H1 (cell line): ENCODE measurements around the gene SLC3A2. TPM values are rescaled to one million over a fixed set of nuclear protein-coding genes. Genes with fewer than 3 reads are reported as not detected.

ENCODE experiments used
- CTCF ChIA-PET: fragments of 300-600 bp; sonication (Branson Sonifier 250); formaldehyde crosslinking; loops from one replicate; lab custom pipeline; 2021; ENCODE audit not compliant: partially characterized antibody; lab: Charles Lee
- POLR2A ChIA-PET: fragments of 300-600 bp; sonication (Branson Sonifier 250); formaldehyde crosslinking; loops from one replicate; lab custom pipeline; 2021; ENCODE audit warnings: inconsistent platforms; ENCODE audit not compliant: partially characterized antibody; lab: Charles Lee
- DNase-seq, 2 experiments: peaks; one replicate each; pipeline versions ENCODE4 v3.0.0 to v3.0.0-alpha.2; 2010 to 2022; ENCODE audit warnings: low spot score in 2 of 2, low read depth in 1 of 2, mixed read lengths in 1 of 2
- FAIRE-seq: peaks from 2 replicates; lab custom pipeline; 2011; peaks lifted over from hg19 to GRCh38; lab: Jason Lieb, UNC
- H2AFZ ChIP-seq: 2 replicates; pipeline ENCODE4 v1.8.1; 2012; ENCODE audit warnings: low read length, inconsistent platforms
- H2AK5ac ChIP-seq: 2 replicates; pipeline ENCODE4 v1.6.1; 2013; ENCODE audit warnings: low read depth, low read length
- H2BK120ac ChIP-seq: replicated peaks from 2 replicates; pipeline ENCODE3; 2013; ENCODE audit warnings: low read depth, low read length, inconsistent platforms
- H2BK12ac ChIP-seq: 2 replicates; pipeline ENCODE4 v1.6.1; 2013; ENCODE audit warnings: low read depth, low read length
- H2BK15ac ChIP-seq: 2 replicates; pipeline ENCODE4 v1.6.1; 2013; ENCODE audit warnings: low read length
- H2BK20ac ChIP-seq: 2 replicates; pipeline ENCODE4 v1.6.1; 2013; ENCODE audit warnings: low read length
- H2BK5ac ChIP-seq: 2 replicates; pipeline ENCODE4 v1.6.1; 2013; ENCODE audit warnings: low read depth, low read length
- H3K14ac ChIP-seq: 2 replicates; pipeline ENCODE4 v1.6.1; 2013; ENCODE audit warnings: inconsistent platforms; ENCODE audit not compliant: insufficient read length
- H3K18ac ChIP-seq: 2 replicates; pipeline ENCODE4 v1.6.1; 2013; ENCODE audit warnings: low read length; ENCODE audit errors: extremely low read depth
- H3K23ac ChIP-seq: 2 replicates; pipeline ENCODE4 v1.6.1; 2013; ENCODE audit warnings: inconsistent platforms; ENCODE audit not compliant: insufficient read length
- H3K23me2 ChIP-seq: 2 replicates; pipeline ENCODE4 v1.6.1; 2013; ENCODE audit warnings: low read depth, low read length
- H3K27ac ChIP-seq: 2 replicates; pipeline ENCODE4 v1.6.1; 2011; ENCODE audit warnings: low read depth, low read length, inconsistent platforms
- H3K27me3 ChIP-seq, 4 experiments: replicated peaks in 1 of 4; 1 replicate in 1 of 4; 2 replicates in 3 of 4; pipeline versions ENCODE4 v1.6.1 to v1.8.1; 2011 to 2013; ENCODE audit warnings: low read length in 3 of 4, mild to moderate bottlenecking in 3 of 4, inconsistent platforms in 2 of 4, mixed read lengths in 2 of 4, moderate library complexity in 1 of 4; ENCODE audit not compliant: control insufficient read depth in 3 of 4, insufficient read depth in 3 of 4; ENCODE audit errors: extremely low read depth in 1 of 4
- H3K36me3 ChIP-seq, 4 experiments: 2 replicates each; pipeline versions ENCODE4 v1.6.1 to v1.8.1; 2011 to 2013; ENCODE audit warnings: mild to moderate bottlenecking in 4 of 4, low read length in 3 of 4, moderate library complexity in 2 of 4, control low read depth in 1 of 4, inconsistent platforms in 1 of 4; ENCODE audit not compliant: insufficient read depth in 4 of 4, control insufficient read depth in 2 of 4
- H3K4ac ChIP-seq: replicated peaks from 2 replicates; pipeline ENCODE3; 2013; ENCODE audit warnings: low read length, low read depth, mixed read lengths, inconsistent platforms; ENCODE audit not compliant: insufficient read length
- H3K4me1 ChIP-seq, 4 experiments: replicated peaks in 1 of 4; 1 replicate in 1 of 4; 2 replicates in 3 of 4; pipeline versions ENCODE4 v1.6.1 to v1.8.1; 2011 to 2013; ENCODE audit warnings: low read length in 3 of 4, inconsistent platforms in 2 of 4, mixed read lengths in 1 of 4; ENCODE audit not compliant: insufficient read depth in 4 of 4, control insufficient read depth in 3 of 4
- H3K4me2 ChIP-seq, 2 experiments: 2 replicates each; pipeline versions ENCODE4 v1.6.1 to v1.8.1; 2011 to 2013; ENCODE audit warnings: low read depth in 2 of 2, low read length in 2 of 2, control low read depth in 1 of 2, inconsistent platforms in 1 of 2, mild to moderate bottlenecking in 1 of 2; ENCODE audit not compliant: insufficient read depth in 1 of 2
- H3K4me3 ChIP-seq, 4 experiments: fragments of 200-600, 300-600 bp in 1 of 4; sonication (generic), shearing (Covaris generic), sonication (Bioruptor Twin) in 1 of 4; 2 replicates each; pipeline versions ENCODE4 v1.5.1 to v1.8.1; 2011 to 2016; ENCODE audit warnings: low read length in 4 of 4, low read depth in 3 of 4, control low read depth in 2 of 4, inconsistent platforms in 2 of 4, mild to moderate bottlenecking in 2 of 4, mixed read lengths in 1 of 4, moderate library complexity in 1 of 4; ENCODE audit not compliant: insufficient read depth in 2 of 4; ENCODE audit errors: extremely low read depth in 1 of 4
- H3K56ac ChIP-seq: replicated peaks from 2 replicates; pipeline ENCODE3; 2013; ENCODE audit warnings: low read depth, mild to moderate bottlenecking, mixed read lengths, low read length, inconsistent platforms; ENCODE audit not compliant: insufficient read length
- H3K79me1 ChIP-seq: 2 replicates; pipeline ENCODE4 v1.6.1; 2013; ENCODE audit warnings: low read depth, low read length, control low read depth
- H3K79me2 ChIP-seq, 2 experiments: 2 replicates each; pipeline versions ENCODE4 v1.6.1 to v1.8.1; 2012 to 2013; ENCODE audit warnings: low read length in 2 of 2, mild to moderate bottlenecking in 2 of 2, inconsistent platforms in 1 of 2; ENCODE audit not compliant: insufficient read depth in 2 of 2, control insufficient read depth in 1 of 2
- H3K9ac ChIP-seq, 4 experiments: replicated peaks in 1 of 4; 1 replicate in 1 of 4; 2 replicates in 3 of 4; pipeline versions ENCODE4 v1.6.1 to v1.8.1; 2011 to 2013; ENCODE audit warnings: low read depth in 3 of 4, low read length in 3 of 4, control low read depth in 2 of 4, mild to moderate bottlenecking in 2 of 4, moderate library complexity in 2 of 4, inconsistent platforms in 1 of 4; ENCODE audit errors: extremely low read depth in 1 of 4
- H3K9me3 ChIP-seq, 2 experiments: 2 replicates each; pipeline versions ENCODE4 v1.6.1 to v1.8.1; 2012 to 2013; ENCODE audit warnings: mild to moderate bottlenecking in 2 of 2, moderate library complexity in 2 of 2, control low read depth in 1 of 2, inconsistent platforms in 1 of 2, low read depth in 1 of 2, low read length in 1 of 2, mixed read lengths in 1 of 2; ENCODE audit not compliant: insufficient read depth in 2 of 2
- H4K20me1 ChIP-seq, 2 experiments: replicated peaks in 1 of 2; 2 replicates each; pipeline versions ENCODE3 to v1.8.1; 2011 to 2013; ENCODE audit warnings: inconsistent platforms in 2 of 2, low read length in 2 of 2, mild to moderate bottlenecking in 1 of 2; ENCODE audit not compliant: insufficient read depth in 2 of 2, control insufficient read depth in 1 of 2
- H4K5ac ChIP-seq: 2 replicates; pipeline ENCODE4 v1.6.1; 2013; ENCODE audit warnings: low read length, low read depth, mixed read lengths, inconsistent platforms; ENCODE audit not compliant: insufficient read length
- H4K8ac ChIP-seq: 2 replicates; pipeline ENCODE4 v1.8.0; 2013; ENCODE audit warnings: mild to moderate bottlenecking, moderate library complexity, low read length, inconsistent platforms; ENCODE audit not compliant: insufficient read depth; ENCODE audit errors: extremely low read depth
- H4K91ac ChIP-seq: replicated peaks from 2 replicates; pipeline ENCODE3; 2013; ENCODE audit warnings: low read length, mixed read lengths, inconsistent platforms; ENCODE audit not compliant: insufficient read length
- ASH2L ChIP-seq: fragments of 200-600, 300-600 bp; sonication (generic); IDR thresholded peaks from one replicate; pipeline ENCODE4 v1.7.1; 2017; ENCODE audit warnings: low read length
- BRCA1 ChIP-seq: IDR thresholded peaks from 2 replicates; pipeline ENCODE4 v1.6.1; 2012; ENCODE audit warnings: low read depth, low read length, improper control_type of control experiment
- CREB1 ChIP-seq: IDR thresholded peaks from 2 replicates; pipeline ENCODE4 v1.6.1; 2012; ENCODE audit warnings: inconsistent platforms
- EZH2 ChIP-seq: fragments of 200-600 bp; sonication (generic); IDR thresholded peaks from 2 replicates; pipeline ENCODE4 v1.7.1; 2012; ENCODE audit warnings: low read depth, mild to moderate bottlenecking, moderate library complexity, low read length, inconsistent platforms; ENCODE audit not compliant: severe bottlenecking
- HDAC2 ChIP-seq, 2 experiments: fragments of 300-600 bp in 1 of 2; sonication (generic) in 1 of 2; IDR thresholded peaks; 2 replicates each; pipeline ENCODE4 v1.6.1; 2011 to 2012; ENCODE audit warnings: low read depth in 2 of 2, low read length in 2 of 2, mild to moderate bottlenecking in 2 of 2, moderate library complexity in 2 of 2, borderline replicate concordance in 1 of 2, inconsistent platforms in 1 of 2
- KDM1A ChIP-seq: fragments of 200-600, 300-600 bp; sonication (generic); IDR thresholded peaks from 2 replicates; pipeline ENCODE4 v1.7.1; 2016; ENCODE audit warnings: mild to moderate bottlenecking, low read length, borderline replicate concordance
- KDM5A ChIP-seq: fragments of 200-600 bp; IDR thresholded peaks from 2 replicates; pipeline ENCODE4 v1.7.1; 2012; ENCODE audit warnings: mild to moderate bottlenecking, low read length, inconsistent platforms, mixed read lengths
- MAFK ChIP-seq: IDR thresholded peaks from 2 replicates; pipeline ENCODE4 v1.6.1; 2012; ENCODE audit warnings: low read depth, mild to moderate bottlenecking, improper control_type of control experiment, low read length
- POLR2A ChIP-seq, 2 experiments: IDR thresholded peaks; 1 replicate in 1 of 2; 2 replicates in 1 of 2; pipeline ENCODE4 v1.6.1; 2011; ENCODE audit warnings: low read depth in 2 of 2, low read length in 2 of 2, mild to moderate bottlenecking in 2 of 2; ENCODE audit errors: control extremely low read depth in 1 of 2
- POU5F1 ChIP-seq: IDR thresholded peaks from 2 replicates; pipeline ENCODE4 v1.6.1; 2011; ENCODE audit warnings: low read depth, mild to moderate bottlenecking, low read length, moderate library complexity
- SIX5 ChIP-seq: IDR thresholded peaks from 2 replicates; pipeline ENCODE4 v1.6.1; 2011; ENCODE audit warnings: mild to moderate bottlenecking, low read depth, low read length
- ZNF274 ChIP-seq: IDR thresholded peaks from 2 replicates; pipeline ENCODE4 v1.7.0; 2012; ENCODE audit warnings: low read length, borderline replicate concordance; ENCODE audit errors: extremely low read depth
- WGBS, 2 experiments: shearing (Covaris generic) in 1 of 2; methylation state at CpG; one replicate each; pipeline versions ENCODE4 v1.1.6 to v1.1.7; 2013 to 2015; ENCODE audit warnings: low lambda C conversion rate in 2 of 2, mixed read lengths in 2 of 2, inconsistent platforms in 1 of 2, low coverage in 1 of 2, missing lambda C conversion rate in 1 of 2; ENCODE audit not compliant: insufficient replicate concordance in 2 of 2, insufficient coverage in 1 of 2, insufficient read length in 1 of 2; ENCODE audit errors: extremely low coverage in 1 of 2, missing lambda C conversion rate in 1 of 2; 5-methylcytosine and 5-hydroxymethylcytosine counted together
- polyA plus RNA-seq, 7 experiments: library from polyadenylated mRNA; depleted of rRNA in 3 of 7; stranded (reverse) in 5 of 7; unstranded in 2 of 7; fragments of >200 nt in 5 of 7; fragments of 200-250 nt in 2 of 7; gene quantifications; 1 replicate in 5 of 7; 2 replicates in 1 of 7; 4 replicates in 1 of 7; pipeline versions ENCODE4 v1.2.1 to v1.2.3, GENCODE V29; 2011 to 2013; ENCODE audit warnings: missing spikeins in 2 of 7, mixed read lengths in 2 of 7
- total RNA-seq: library from RNA; stranded (reverse); fragmentation: NEBNext Ultra II Directional; extraction: Animal tissue kit (Norgen Biotek cat#: 25700); gene quantifications from 2 replicates; pipeline ENCODE4 v1.2.1, GENCODE V29; 2021

Gene SLC3A2
- total and polyA plus RNA-seq, 2 of the 8 experiments (the other 6 are each of a cell fraction or from before 2014, with no cell fraction given): 410 to 435 TPM

DNA sequence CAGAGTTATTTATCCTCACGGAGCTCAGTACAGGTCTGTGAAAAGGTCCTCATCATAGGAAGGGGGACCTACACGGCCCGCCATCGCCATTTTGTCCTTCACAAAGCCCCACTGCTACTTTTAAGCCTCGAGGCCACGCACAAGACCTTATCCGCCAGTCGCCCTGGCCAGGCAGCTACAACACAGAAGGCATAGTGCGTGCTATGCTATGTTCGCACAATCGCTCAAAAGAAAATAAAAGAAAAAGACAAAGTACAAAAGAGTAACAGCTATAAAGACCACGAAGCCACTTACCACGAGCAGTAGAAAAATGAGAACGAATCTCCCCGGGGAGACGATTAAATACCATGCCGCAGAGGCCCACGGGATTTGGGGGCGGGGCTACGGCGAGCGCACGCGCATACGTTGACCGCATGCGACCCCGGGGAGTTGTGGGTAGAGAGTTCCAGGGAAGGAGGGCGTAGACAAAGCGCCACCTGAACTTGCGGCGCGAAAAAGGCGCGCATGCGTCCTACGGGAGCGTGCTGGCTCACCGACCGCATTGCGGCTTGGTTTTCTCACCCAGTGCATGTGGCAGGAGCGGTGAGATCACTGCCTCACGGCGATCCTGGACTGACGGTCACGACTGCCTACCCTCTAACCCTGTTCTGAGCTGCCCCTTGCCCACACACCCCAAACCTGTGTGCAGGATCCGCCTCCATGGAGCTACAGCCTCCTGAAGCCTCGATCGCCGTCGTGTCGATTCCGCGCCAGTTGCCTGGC, 24.9 kb upstream of the SLC3A2 start:
- Histone ChIP-seq H2BK15ac (peak overlapping the region; percentile 97), H3K14ac (peak overlapping the region; percentile 2), H3K4me1 (peaks cover 4 to 7% (median 7%) of the 10 kb centered on the region in 4 experiments; a peak in 4 of 7 replicates), H2AK5ac (peak overlapping the region; percentile 100), H3K4me3 (peak overlapping the region; percentile 74 to 100 (median 90)), H3K4me2 (peak overlapping the region; percentile 84 to 95), H4K20me1 (peaks cover 4 to 28% of the 10 kb centered on the region in 2 experiments), H3K36me3 (peaks cover 32 to 50% (median 37%) of the 10 kb centered on the region in 4 experiments), H2BK20ac (no peak overlapping the region), H2AFZ (no peak overlapping the region), H2BK5ac (peak overlapping the region; percentile 100), H3K27ac (peak overlapping the region; percentile 96), H3K79me2 (peaks cover 51 to 82% of the 10 kb centered on the region in 2 experiments), H2BK120ac (peak overlapping the region; percentile 91), H3K23me2 (peaks cover 14% of the 10 kb centered on the region), H3K18ac (peak overlapping the region; percentile 100), H3K27me3 (no peaks in the 10 kb centered on the region), H3K9ac (peak overlapping the region; percentile 99 to 100 (median 100)), H4K91ac (peak overlapping the region; percentile 100), H4K8ac (peak overlapping the region; percentile 98; the same call in 1 of the 2 replicates), H3K56ac (peak overlapping the region; percentile 98), H3K9me3 (no peaks in the 10 kb centered on the region), H3K79me1 (peaks cover 5% of the 10 kb centered on the region; the same call in 1 of the 2 replicates), H2BK12ac (peak overlapping the region; percentile 96), H3K23ac (no peak overlapping the region), H4K5ac (peak overlapping the region; percentile 99), H3K4ac (peak overlapping the region; percentile 100)
- DNase-seq: peak; percentile 98 to 99
- WGBS, 2 experiments: 1% methylated on average over 54 of the region's 54 CpGs; no CpG with 5 or more reads in 1 of the 2 experiments
- no peak for FAIRE-seq
- CTCF ChIA-PET: interaction anchor here (0.8 to 1.3 kb wide), 5 partner anchors 11 to 69 kb away, joined by 3 to 4 read pairs (median 3); partner anchors contain the start of gene SLC3A2
- POLR2A ChIA-PET: interaction anchor here (0.6 to 20.0 kb wide), 52 partner anchors 12 to 1376 kb away, joined by 3 to 2104 read pairs (median 6); partner anchors contain the start of genes B3GAT3, BSCL2, C11orf98 and CHRM1
- TF ChIP-seq MAFK (no peak; the same call in 1 of the 2 replicates), KDM1A (no peak), BRCA1 (no peak), SIX5 (no peak), EZH2 (no peak), CREB1 (peak; percentile 93), KDM5A (peak; percentile 57; the same call in 1 of the 2 replicates), HDAC2 (IDR thresholded peaks at IDR 0.05; ENCODE audit: borderline replicate concordance in 1 of 2, low read depth in 2 of 2, low read length in 2 of 2) (no peak), POLR2A (IDR thresholded peaks at IDR 0.05; ENCODE audit: control extremely low read depth in 1 of 2, low read depth in 2 of 2, low read length in 2 of 2) (peak; percentile 98 to 99), ZNF274 (no peak), POU5F1 (no peak), ASH2L (peak; percentile 48)
